GM12878 (cell line): ENCODE measurements around the gene GSAP. TPM values are rescaled to one million over a fixed set of nuclear protein-coding genes. Genes with fewer than 3 reads are reported as not detected.

Experiments used
- ATF7 ChIP-seq: fragments of 450-650 bp; IDR thresholded peaks from 2 replicates; pipeline ENCODE4 v1.6.1; 2016; ENCODE audit warnings: low read depth, mild to moderate bottlenecking
- BCL11A ChIP-seq: IDR thresholded peaks from 2 replicates; pipeline ENCODE4 v1.6.1; 2011; ENCODE audit warnings: low read depth, low read length
- CBFB ChIP-seq: IDR thresholded peaks from 2 replicates; pipeline ENCODE4 v1.6.1; 2016; ENCODE audit warnings: antibody characterized with exemption, low read depth
- CEBPB ChIP-seq, 2 experiments: fragments of 150-350 bp in 1 of 2; IDR thresholded peaks; 2 replicates each; pipeline ENCODE4 v1.6.1; 2012 to 2014; ENCODE audit warnings: low read depth in 2 of 2, low read length in 2 of 2, borderline replicate concordance in 1 of 2, inconsistent platforms in 1 of 2
- CREM ChIP-seq: IDR thresholded peaks from 2 replicates; pipeline ENCODE4 v1.6.1; 2014; ENCODE audit warnings: antibody characterized with exemption, low read depth
- EP300 ChIP-seq, 2 experiments: fragments of 150-350 bp in 1 of 2; IDR thresholded peaks; 2 replicates each; pipeline ENCODE4 v1.6.1; 2011 to 2012; ENCODE audit warnings: low read depth in 2 of 2, low read length in 2 of 2, borderline replicate concordance in 1 of 2, improper control_type of control experiment in 1 of 2, inconsistent platforms in 1 of 2; ENCODE audit not compliant: control insufficient read depth in 1 of 2
- JUNB ChIP-seq: IDR thresholded peaks from 2 replicates; pipeline ENCODE4 v1.6.1; 2016; ENCODE audit warnings: antibody characterized with exemption, mild to moderate bottlenecking
- JUND ChIP-seq: IDR thresholded peaks from 2 replicates; pipeline ENCODE4 v1.6.1; 2012; ENCODE audit warnings: low read depth, mild to moderate bottlenecking, low read length, improper control_type of control experiment, moderate library complexity
- LARP7 ChIP-seq: fragments of 450-650 bp; IDR thresholded peaks from 2 replicates; pipeline ENCODE4 v1.6.1; 2017; ENCODE audit warnings: mild to moderate bottlenecking
- MEF2B ChIP-seq: fragments of 450-650 bp; IDR thresholded peaks from 2 replicates; pipeline ENCODE4 v1.6.1; 2018; ENCODE audit warnings: mild to moderate bottlenecking, moderate library complexity; ENCODE audit not compliant: partially characterized antibody, poor library complexity, severe bottlenecking
- POLR2AphosphoS5 ChIP-seq: IDR thresholded peaks from 2 replicates; pipeline ENCODE4 v1.6.1; 2011; ENCODE audit warnings: mild to moderate bottlenecking, low read length, inconsistent platforms
- SIN3A ChIP-seq: IDR thresholded peaks from 2 replicates; pipeline ENCODE4 v1.6.1; 2012; ENCODE audit warnings: low read depth, low read length, improper control_type of control experiment
- STAT3 ChIP-seq: IDR thresholded peaks from 2 replicates; pipeline ENCODE4 v1.6.1; 2011; ENCODE audit warnings: low read depth, low read length, improper control_type of control experiment
- USF2 ChIP-seq: IDR thresholded peaks from 2 replicates; pipeline ENCODE4 v1.6.1; 2011; ENCODE audit warnings: low read depth, low read length, improper control_type of control experiment, borderline replicate concordance
- ZNF384 ChIP-seq: IDR thresholded peaks from 2 replicates; pipeline ENCODE4 v1.6.1; 2012; ENCODE audit warnings: low read depth, mild to moderate bottlenecking, low read length, improper control_type of control experiment, borderline replicate concordance
- polyA plus RNA-seq, 11 experiments: library from polyadenylated mRNA; depleted of rRNA in 4 of 11; unstranded in 6 of 11; stranded (reverse) in 5 of 11; fragments of >200 nt; fragmentation: Nextera tagmentation in 4 of 11; fragmentation: Illumina TruSeq in 1 of 11; extraction: Ambion mirVana in 4 of 11; extraction: Trizol in 1 of 11; gene quantifications; 1 replicate in 1 of 11; 2 replicates in 10 of 11; pipeline versions ENCODE4 v1.2.1 to v1.2.3, GENCODE V29; 2011 to 2016; ENCODE audit warnings: inconsistent platforms in 2 of 11, missing spikeins in 2 of 11, low read depth in 1 of 11
- total RNA-seq, 4 experiments: library from RNA; depleted of rRNA in 3 of 4; stranded (reverse); fragments of >200 nt in 3 of 4; fragmentation: Illumina TruSeq in 1 of 4; extraction: Trizol in 1 of 4; gene quantifications; 2 replicates each; pipeline versions ENCODE4 v1.2.1 to v1.2.3, GENCODE V29; 2013 to 2021
- TF ChIP-seq, protein P1 (sequence below): IDR thresholded peaks from 2 replicates; pipeline ENCODE4 v1.6.1; 2011; ENCODE audit warnings: mild to moderate bottlenecking, low read depth, low read length, moderate library complexity; ENCODE audit not compliant: insufficient replicate concordance
- TF ChIP-seq, protein P2 (sequence below): IDR thresholded peaks from 2 replicates; pipeline ENCODE4 v1.6.1; 2011; ENCODE audit warnings: borderline replicate concordance, low read depth, mild to moderate bottlenecking, moderate library complexity, mixed read lengths, low read length; ENCODE audit not compliant: insufficient read depth; ENCODE audit errors: extremely low read length
- TF ChIP-seq, protein P3 (sequence below): IDR thresholded peaks from 2 replicates; pipeline ENCODE4 v1.6.1; 2011; ENCODE audit warnings: low read depth, mild to moderate bottlenecking, low read length, moderate library complexity, borderline replicate concordance; ENCODE audit errors: extremely low read depth
- TF ChIP-seq, protein P4 (sequence below): fragments of 450-650 bp; IDR thresholded peaks from 2 replicates; pipeline ENCODE4 v1.6.1; 2017; ENCODE audit warnings: borderline replicate concordance
- TF ChIP-seq, protein P5 (sequence below): fragments of 450-650 bp; IDR thresholded peaks from 2 replicates; pipeline ENCODE4 v1.6.1; 2016; ENCODE audit warnings: mild to moderate bottlenecking, moderate library complexity, borderline replicate concordance

GSAP gene
- total and polyA plus RNA-seq, 10 of the 15 experiments (the other 5 are each of a cell fraction or from before 2014, with no cell fraction given): 6.6 to 38.1 (median 21.8) TPM

- TF ChIP-seq, protein P1, sequence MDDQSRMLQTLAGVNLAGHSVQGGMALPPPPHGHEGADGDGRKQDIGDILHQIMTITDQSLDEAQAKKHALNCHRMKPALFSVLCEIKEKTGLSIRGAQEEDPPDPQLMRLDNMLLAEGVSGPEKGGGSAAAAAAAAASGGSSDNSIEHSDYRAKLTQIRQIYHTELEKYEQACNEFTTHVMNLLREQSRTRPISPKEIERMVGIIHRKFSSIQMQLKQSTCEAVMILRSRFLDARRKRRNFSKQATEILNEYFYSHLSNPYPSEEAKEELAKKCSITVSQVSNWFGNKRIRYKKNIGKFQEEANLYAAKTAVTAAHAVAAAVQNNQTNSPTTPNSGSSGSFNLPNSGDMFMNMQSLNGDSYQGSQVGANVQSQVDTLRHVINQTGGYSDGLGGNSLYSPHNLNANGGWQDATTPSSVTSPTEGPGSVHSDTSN: no peak
- TF ChIP-seq STAT3: 0 out of 2 replicates have a peak, but pooled peaks have one; percentile 61
- peak; percentile 96 for TF ChIP-seq ZNF384
- TF ChIP-seq JUNB: peak; percentile 88
- TF ChIP-seq, protein P2, sequence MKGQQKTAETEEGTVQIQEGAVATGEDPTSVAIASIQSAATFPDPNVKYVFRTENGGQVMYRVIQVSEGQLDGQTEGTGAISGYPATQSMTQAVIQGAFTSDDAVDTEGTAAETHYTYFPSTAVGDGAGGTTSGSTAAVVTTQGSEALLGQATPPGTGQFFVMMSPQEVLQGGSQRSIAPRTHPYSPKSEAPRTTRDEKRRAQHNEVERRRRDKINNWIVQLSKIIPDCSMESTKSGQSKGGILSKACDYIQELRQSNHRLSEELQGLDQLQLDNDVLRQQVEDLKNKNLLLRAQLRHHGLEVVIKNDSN: no peak
- TF ChIP-seq CREM: peak; percentile 78; the same call in 1 of the 2 replicates
- TF ChIP-seq, protein P3, sequence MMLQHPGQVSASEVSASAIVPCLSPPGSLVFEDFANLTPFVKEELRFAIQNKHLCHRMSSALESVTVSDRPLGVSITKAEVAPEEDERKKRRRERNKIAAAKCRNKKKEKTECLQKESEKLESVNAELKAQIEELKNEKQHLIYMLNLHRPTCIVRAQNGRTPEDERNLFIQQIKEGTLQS: no peak
- TF ChIP-seq MEF2B: peak; percentile 91
- peak; percentile 92 for TF ChIP-seq BCL11A
- TF ChIP-seq USF2: no peak
- peak; percentile 50; the same call in 1 of the 2 replicates for TF ChIP-seq JUND
- no peak for TF ChIP-seq CBFB
- no peak for TF ChIP-seq POLR2AphosphoS5
- TF ChIP-seq, protein P4, sequence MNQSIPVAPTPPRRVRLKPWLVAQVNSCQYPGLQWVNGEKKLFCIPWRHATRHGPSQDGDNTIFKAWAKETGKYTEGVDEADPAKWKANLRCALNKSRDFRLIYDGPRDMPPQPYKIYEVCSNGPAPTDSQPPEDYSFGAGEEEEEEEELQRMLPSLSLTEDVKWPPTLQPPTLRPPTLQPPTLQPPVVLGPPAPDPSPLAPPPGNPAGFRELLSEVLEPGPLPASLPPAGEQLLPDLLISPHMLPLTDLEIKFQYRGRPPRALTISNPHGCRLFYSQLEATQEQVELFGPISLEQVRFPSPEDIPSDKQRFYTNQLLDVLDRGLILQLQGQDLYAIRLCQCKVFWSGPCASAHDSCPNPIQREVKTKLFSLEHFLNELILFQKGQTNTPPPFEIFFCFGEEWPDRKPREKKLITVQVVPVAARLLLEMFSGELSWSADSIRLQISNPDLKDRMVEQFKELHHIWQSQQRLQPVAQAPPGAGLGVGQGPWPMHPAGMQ: no peak
- TF ChIP-seq SIN3A: no peak
- peak; percentile 46 to 88; a peak in 3 of 4 replicates for TF ChIP-seq EP300 (IDR thresholded peaks at IDR 0.05; ENCODE audit: borderline replicate concordance in 1 of 2, control insufficient read depth in 1 of 2, low read depth in 2 of 2, low read length in 2 of 2)
- TF ChIP-seq LARP7: no peak
- TF ChIP-seq CEBPB (IDR thresholded peaks at IDR 0.05; ENCODE audit: borderline replicate concordance in 1 of 2, low read depth in 2 of 2, low read length in 2 of 2): peak in 1 of 2 experiments; percentile 55; a peak in 1 of 4 replicates
- peak; percentile 86 for TF ChIP-seq ATF7
- TF ChIP-seq, protein P5, sequence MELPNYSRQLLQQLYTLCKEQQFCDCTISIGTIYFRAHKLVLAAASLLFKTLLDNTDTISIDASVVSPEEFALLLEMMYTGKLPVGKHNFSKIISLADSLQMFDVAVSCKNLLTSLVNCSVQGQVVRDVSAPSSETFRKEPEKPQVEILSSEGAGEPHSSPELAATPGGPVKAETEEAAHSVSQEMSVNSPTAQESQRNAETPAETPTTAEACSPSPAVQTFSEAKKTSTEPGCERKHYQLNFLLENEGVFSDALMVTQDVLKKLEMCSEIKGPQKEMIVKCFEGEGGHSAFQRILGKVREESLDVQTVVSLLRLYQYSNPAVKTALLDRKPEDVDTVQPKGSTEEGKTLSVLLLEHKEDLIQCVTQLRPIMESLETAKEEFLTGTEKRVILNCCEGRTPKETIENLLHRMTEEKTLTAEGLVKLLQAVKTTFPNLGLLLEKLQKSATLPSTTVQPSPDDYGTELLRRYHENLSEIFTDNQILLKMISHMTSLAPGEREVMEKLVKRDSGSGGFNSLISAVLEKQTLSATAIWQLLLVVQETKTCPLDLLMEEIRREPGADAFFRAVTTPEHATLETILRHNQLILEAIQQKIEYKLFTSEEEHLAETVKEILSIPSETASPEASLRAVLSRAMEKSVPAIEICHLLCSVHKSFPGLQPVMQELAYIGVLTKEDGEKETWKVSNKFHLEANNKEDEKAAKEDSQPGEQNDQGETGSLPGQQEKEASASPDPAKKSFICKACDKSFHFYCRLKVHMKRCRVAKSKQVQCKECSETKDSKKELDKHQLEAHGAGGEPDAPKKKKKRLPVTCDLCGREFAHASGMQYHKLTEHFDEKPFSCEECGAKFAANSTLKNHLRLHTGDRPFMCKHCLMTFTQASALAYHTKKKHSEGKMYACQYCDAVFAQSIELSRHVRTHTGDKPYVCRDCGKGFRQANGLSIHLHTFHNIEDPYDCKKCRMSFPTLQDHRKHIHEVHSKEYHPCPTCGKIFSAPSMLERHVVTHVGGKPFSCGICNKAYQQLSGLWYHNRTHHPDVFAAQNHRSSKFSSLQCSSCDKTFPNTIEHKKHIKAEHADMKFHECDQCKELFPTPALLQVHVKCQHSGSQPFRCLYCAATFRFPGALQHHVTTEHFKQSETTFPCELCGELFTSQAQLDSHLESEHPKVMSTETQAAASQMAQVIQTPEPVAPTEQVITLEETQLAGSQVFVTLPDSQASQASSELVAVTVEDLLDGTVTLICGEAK: peak; percentile 44; the same call in 1 of the 2 replicates
Observed at GRCh38 chr7:77330169-77330882, 85.8 kb downstream of the GSAP start (continued).
